ENCODE results near the gene GTF2IRD2.
"Not testable (repeated sequence)": the region's sequence is repeated elsewhere in the genome, so short reads cannot be mapped to it uniquely, and the experiment has no call there.

GTF2IRD2 gene

GRCh38 chr7:74850833-74851721 is at the start of gene GTF2IRD2:
Gene GTF2IRD2 (minus strand): TSS chr7:74851605. CDS start chr7:74836378, 15,227 bp downstream.
- not testable (repeated sequence) for DNase-seq (ENCODE audit: low spot score)

DNA sequence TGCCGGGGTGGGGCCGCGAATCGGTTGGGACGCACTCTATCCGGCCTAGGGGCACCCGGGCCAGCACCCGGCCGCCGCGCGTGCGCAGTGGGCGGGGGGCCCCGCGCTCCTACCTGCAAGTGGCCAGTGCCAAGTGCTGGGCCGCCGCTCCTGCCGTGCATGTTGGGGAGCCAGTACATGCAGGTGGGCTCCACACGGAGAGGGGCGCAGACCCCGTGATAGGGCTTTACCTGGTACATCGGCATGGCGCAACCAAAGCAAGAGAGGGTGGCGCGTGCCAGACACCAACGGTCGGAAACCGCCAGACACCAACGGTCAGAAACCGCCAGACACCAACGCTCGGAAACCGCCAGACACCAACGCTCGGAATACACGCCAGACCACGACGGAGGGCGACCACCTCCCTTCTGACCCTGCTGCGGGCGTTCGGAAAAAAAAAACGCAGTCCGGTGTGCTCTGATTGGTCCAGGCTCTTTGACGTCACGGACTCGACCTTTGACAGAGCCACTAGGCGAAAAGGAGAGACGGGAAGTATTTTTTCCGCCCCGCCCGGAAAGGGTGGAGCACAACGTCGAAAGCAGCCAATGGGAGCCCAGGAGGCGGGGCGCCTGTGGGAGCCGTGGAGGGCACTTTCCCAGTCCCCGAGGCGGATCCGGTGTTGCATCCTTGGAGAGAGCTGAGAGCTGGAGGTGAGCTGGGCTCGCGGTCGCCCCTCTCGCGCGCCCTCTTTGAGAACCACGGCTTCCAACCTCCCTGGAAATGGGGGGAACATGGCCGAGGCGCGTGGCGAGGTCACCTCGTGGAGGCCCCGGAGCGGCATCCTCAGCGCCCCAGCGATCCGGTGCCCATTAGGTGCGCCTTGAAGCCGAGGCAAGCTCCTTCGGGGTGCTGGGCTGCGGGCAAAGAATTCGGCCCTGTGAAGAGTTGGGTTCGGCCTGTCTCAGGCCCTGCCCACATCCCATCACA is 39.0 kb upstream of the GTF2IRD2 start:
- not testable (repeated sequence) for DNase-seq (ENCODE audit: low spot score)

DNA sequence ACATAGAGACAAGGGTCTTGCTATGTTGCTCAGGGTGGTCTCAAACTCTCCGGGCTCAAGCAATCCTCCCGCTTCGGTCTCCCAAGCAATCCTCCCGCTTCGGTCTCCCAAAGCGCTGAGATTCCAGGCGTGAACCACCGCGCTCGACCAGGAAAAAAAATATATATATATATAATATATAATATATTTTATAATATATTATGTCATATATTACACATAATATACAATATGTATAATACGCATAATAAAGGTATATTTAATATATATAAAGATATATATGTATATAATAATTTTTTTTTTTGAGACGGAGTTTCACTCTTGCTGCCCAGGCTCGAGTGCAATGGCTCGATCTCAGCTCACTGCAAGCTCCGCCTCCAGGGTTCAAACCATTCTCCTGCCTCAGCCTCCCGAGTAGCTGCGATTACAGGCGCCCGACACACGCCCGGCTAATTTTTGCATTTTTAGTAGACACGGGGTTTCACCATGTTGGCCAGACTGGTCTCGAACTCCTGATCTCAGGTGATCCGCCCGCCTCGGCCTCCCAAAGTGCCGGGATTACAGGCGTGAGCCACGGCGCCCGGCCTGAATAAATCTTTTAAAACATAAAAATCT is 38.2 kb upstream of the GTF2IRD2 start:
- DNase-seq (ENCODE audit: low spot score), result not testable (repeated sequence)

DNA sequence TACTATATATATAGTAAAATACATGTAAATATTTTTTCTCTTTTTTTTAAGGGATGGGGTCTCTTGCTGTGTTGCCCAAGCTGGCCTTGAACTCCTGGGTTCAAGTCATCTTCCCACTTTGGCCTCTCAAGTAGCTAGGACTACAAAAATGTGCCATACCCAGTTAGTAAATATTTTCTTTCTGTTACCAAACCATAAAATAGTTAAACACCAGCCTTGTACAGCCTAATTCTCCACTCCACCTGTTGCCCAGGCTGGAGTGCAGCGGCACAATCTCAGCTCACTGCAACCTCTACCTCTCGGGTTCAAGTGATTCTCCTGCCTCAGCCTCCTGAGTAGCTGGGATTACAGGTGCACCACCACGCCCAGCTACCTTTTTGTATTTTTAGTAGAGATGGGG is 33.9 kb upstream of the GTF2IRD2 start:
- DNase-seq (ENCODE audit: low spot score), result not testable (repeated sequence)

GRCh38 chr7:74882110-74882509 is 30.7 kb upstream of the GTF2IRD2 start:
- DNase-seq (ENCODE audit: low spot score), result not testable (repeated sequence)

GRCh38 chr7:74874748-74875512 is 23.5 kb upstream of the GTF2IRD2 start:
- DNase-seq (ENCODE audit: low spot score), result not testable (repeated sequence)

- not testable (repeated sequence) for DNase-seq (ENCODE audit: low spot score)
These were observed 22.8 kb upstream of the GTF2IRD2 start for GRCh38 chr7:74874104-74874747.

DNA sequence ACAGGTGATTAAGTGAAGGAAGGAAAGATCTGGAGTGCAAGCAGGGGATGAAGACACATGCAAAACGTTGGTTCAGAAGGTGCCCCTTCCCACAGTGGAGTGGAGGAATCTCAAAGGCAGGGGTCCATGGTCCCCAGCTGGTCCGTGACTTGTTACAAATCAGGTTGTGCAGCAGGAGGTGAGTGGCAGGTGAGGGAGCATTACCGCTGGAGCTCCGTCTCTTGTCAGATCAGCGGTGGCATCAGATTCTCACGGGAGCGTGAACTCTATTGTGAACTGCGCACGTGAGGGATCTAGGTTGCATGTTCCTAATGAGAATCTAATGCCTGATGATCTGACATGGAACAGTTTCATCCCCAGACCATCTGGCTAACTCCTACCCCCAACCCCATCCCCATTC is 21.1 kb upstream of the GTF2IRD2 start:
- DNase-seq (ENCODE audit: low spot score), result not testable (repeated sequence)

GRCh38 chr7:74865777-74866176 is 14.4 kb upstream of the GTF2IRD2 start:
- not testable (repeated sequence) for DNase-seq (ENCODE audit: low spot score)

GRCh38 chr7:74849853-74850252 is 1.6 kb downstream of the GTF2IRD2 start:
- DNase-seq (ENCODE audit: low spot score), result not testable (repeated sequence)

- DNase-seq (ENCODE audit: low spot score), result not testable (repeated sequence)
These were observed 21.0 kb downstream of the GTF2IRD2 start for GRCh38 chr7:74830411-74830810.

GRCh38 chr7:74829959-74830358 is 21.4 kb downstream of the GTF2IRD2 start:
- DNase-seq (ENCODE audit: low spot score), result not testable (repeated sequence)

GRCh38 chr7:74821259-74821658 is 30.1 kb downstream of the GTF2IRD2 start:
- not testable (repeated sequence) for DNase-seq (ENCODE audit: low spot score)

GRCh38 chr7:74820146-74820805 is 31.1 kb downstream of the GTF2IRD2 start:
- not testable (repeated sequence) for DNase-seq (ENCODE audit: low spot score)

DNA sequence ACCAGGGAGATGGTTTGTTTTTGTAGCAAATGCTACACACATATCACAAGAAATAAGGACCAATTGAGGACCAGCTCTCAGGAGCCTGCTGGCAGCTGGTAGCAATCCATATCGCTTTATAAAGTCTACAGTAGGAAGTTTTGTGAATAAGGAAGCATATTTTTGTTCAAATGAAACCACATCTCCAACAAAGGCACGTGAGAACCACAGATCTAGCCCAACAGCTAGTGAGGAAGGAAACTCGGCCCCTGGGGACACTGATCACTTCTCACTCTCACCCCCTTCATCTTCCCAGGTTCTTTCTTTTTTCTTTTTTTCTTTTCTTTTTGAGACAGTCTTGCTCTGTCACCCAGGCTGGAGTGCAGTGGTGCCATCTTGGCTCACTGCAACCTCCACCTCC is 35.5 kb downstream of the GTF2IRD2 start:
- DNase-seq (ENCODE audit: low spot score), result not testable (repeated sequence)

DNA sequence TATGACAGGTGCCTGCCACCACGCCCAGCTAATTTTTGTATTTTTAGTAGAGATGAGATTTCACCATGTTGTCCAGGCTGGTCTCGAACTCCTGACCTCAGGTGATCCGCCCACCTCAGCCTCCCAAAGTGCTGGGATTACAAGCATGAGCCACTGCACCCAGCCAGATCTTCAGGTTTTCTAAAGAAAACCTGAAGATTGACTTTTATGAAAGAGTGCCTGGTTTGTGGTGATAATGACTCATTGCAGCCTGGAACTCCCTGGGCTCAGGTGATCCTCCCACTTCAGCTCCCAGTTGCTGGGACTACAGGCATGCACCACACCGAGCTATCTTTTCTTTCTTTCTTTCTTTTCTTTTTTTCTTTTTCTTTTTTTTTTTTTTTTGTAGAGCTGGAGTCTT is 52.8 kb downstream of the GTF2IRD2 start:
- DNase-seq (ENCODE audit: low spot score), result not testable (repeated sequence)

DNA sequence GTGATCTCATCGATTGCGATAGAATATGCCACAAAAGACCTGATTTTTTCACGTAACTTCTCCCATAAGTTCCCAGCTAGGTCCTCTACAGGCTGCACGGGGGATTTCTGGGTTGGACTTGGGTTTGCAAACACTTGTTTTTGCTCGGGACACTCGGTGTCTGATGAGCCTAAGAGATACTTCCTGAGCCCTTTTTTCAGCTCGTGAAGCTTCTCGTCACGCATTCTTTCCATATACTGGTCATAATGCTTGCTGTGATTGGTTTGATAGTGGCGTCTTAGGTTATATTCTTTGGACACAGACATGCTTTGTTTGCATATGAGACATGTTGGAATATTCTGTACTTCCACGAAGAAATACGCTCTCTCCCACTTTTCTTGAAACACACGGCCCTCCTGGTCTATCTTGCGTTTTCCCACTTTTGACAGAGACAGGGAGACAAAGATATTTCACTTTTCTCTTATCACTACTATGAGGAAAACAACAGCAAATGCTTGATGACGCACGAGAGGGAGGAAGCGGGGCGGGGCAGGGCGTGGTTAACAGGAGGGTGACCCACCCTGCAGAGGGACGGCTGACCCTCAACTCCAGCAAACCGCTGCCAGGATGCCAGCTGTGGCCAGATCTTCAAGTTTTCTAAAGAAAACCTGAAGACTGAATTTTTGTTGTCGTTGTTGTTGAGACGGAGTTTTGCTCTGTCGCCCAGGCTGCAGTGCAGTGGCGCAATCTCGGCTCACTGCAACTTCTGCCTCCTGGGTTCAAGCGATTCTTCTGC is 53.4 kb downstream of the GTF2IRD2 start:
- not testable (repeated sequence) for DNase-seq (ENCODE audit: low spot score)

DNA sequence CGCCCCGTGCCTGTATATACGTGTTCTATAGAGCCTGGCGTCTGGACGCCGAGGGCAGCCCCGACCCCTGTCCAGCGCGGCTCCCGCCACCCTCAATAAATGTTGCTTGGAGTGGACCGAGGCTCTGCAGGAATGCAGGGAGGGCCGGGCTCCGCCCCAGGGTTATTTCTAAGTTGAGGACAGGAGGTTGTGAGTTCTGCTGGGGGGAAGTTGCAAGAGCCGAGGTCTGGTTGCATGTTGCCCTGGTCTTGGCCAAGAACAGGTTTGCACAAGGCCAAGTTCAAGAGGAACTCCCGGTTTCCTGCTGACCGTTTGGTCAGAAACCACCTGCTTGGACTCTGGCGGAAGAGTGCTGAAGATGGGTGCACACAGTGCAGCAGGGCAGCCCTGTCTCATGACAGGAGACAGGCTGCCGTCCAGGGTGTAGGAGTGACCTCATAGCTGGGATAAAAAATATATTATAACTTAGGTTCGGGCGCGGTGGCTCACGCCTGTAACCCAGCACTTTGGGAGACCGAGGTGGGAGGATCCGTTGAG is 62.1 kb downstream of the GTF2IRD2 start:
- not testable (repeated sequence) for DNase-seq (ENCODE audit: low spot score)

Data from iPS-NIHi11 (cell line).